ENCODE data around the gene GALNTL6.
"Not testable (repeated sequence)": the region's sequence is repeated elsewhere in the genome, so short reads cannot be mapped to it uniquely, and the experiment has no call there.

The GALNTL6 gene

GRCh38 chr4:172997856-172998255 lies 1184.7 kb downstream of the GALNTL6 start:
- no peak for DNase-seq

- DNase-seq, result peak; percentile 91
Observed at GRCh38 chr4:172998527-172999469, 1185.6 kb downstream of the GALNTL6 start.

- peak; percentile 74 for DNase-seq
Observed at GRCh38 chr4:173001571-173001970, 1188.4 kb downstream of the GALNTL6 start.

- no peak for DNase-seq
Observed at GRCh38 chr4:173002830-173003561, 1189.8 kb downstream of the GALNTL6 start.

GRCh38 chr4:173005912-173006633 lies 1192.9 kb downstream of the GALNTL6 start:
- DNase-seq, result no peak

GRCh38 chr4:173008436-173008835 lies 1195.2 kb downstream of the GALNTL6 start:
- no peak for DNase-seq

GRCh38 chr4:173009129-173009823 lies 1196.1 kb downstream of the GALNTL6 start:
- DNase-seq, result no peak

GRCh38 chr4:173012608-173013007 lies 1199.4 kb downstream of the GALNTL6 start:
- no peak for DNase-seq

- DNase-seq, result peak; percentile 45
Observed at GRCh38 chr4:173013232-173013930, 1200.2 kb downstream of the GALNTL6 start.

- peak; percentile 85 for DNase-seq
Observed at GRCh38 chr4:173014113-173014558, 1200.9 kb downstream of the GALNTL6 start.

- DNase-seq, result no peak
Observed at GRCh38 chr4:173014836-173015235, 1201.6 kb downstream of the GALNTL6 start.

GRCh38 chr4:173017802-173018201 lies 1204.6 kb downstream of the GALNTL6 start:
- no peak for DNase-seq

- DNase-seq, result no peak
Observed at GRCh38 chr4:173018446-173018845, 1205.2 kb downstream of the GALNTL6 start.

- DNase-seq, result no peak
Observed at GRCh38 chr4:173019664-173020063, 1206.5 kb downstream of the GALNTL6 start.

- not testable (repeated sequence) for DNase-seq
Observed at GRCh38 chr4:173021746-173022573, 1208.8 kb downstream of the GALNTL6 start.

GRCh38 chr4:173024203-173024602 lies 1211.0 kb downstream of the GALNTL6 start:
- no peak for DNase-seq

- DNase-seq, result peak; percentile 71
Observed at GRCh38 chr4:173025131-173025530, 1211.9 kb downstream of the GALNTL6 start.

GRCh38 chr4:173037242-173037641 lies 1224.0 kb downstream of the GALNTL6 start:
- DNase-seq, result no peak

- no peak for DNase-seq
Observed at GRCh38 chr4:173038192-173038896, 1225.1 kb downstream of the GALNTL6 start.

Measured in fibroblast of skin of back (primary cell).